NCI-H2196 (cell line): Measurements from ENCODE around the gene TIAM1.

Experiments
- DNase-seq: peaks from one replicate; lab custom pipeline; 2025; ENCODE audit not compliant: unreplicated experiment; lab: John Stamatoyannopoulos, UW

The TIAM1 gene

DNA sequence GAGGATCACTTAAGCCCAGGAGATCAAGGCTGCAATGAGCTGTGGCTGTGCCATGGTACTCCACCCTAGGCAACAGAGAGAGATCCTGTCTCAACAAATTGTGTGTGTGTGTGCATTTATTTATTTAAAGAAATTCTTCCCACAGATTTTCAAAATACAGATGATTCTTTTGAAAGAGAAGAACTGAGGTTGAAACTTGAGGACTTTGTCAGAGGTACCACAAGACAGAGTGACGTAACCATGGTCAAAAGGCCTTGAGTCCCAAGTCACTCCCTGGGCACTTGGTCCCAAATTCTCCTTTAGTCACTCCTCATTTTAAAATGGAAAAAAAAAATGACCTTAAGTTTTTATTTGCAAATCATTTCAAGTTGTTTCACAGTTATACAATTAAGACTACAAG, 57.4 kb downstream of the TIAM1 start:
- no peak for DNase-seq

GRCh38 chr21:31284797-31285397, 59.2 kb downstream of the TIAM1 start:
- DNase-seq = no peak

- no peak for DNase-seq
Observed at GRCh38 chr21:31283025-31283424, 61.0 kb downstream of the TIAM1 start.

GRCh38 chr21:31282095-31282709, 61.9 kb downstream of the TIAM1 start:
- DNase-seq = no peak

DNA sequence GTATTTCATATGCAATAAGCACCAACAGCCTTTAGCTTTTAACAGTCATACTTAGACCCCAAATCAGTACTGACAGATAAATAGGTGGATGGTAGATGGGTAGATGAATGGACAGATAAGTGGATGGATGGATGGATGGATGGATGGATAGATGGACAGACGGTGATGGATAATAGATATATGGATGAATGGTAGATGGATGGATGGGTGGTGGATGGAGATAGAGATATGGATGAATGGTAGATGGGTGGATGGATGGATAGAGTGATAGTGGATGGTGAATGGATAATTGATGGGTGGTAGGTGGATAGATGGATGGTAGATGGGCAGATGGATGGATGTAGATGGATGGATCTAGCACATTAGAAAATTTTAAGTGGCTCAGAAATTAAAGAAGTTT, 62.5 kb downstream of the TIAM1 start:
- DNase-seq = no peak

DNA sequence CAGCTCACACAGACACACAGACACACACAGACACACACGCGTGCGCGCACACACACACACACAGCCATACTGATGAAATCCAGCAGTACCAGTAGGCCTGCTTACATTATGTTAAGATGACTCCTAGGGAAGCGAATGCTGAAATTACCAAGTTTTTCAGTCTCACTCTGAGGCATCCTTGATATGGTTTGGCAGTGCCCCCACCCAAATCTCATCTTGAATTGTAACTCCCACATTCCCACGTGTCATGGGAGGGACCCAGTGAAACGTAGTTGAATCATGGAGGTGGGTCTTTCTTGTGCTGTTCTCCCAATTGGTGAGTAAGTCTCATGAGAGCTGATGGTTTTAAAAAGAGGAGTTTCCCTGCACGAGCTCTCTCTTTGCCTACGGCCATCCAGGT, 64.1 kb downstream of the TIAM1 start:
- no peak for DNase-seq

GRCh38 chr21:31279214-31279613, 64.8 kb downstream of the TIAM1 start:
- no peak for DNase-seq

DNA sequence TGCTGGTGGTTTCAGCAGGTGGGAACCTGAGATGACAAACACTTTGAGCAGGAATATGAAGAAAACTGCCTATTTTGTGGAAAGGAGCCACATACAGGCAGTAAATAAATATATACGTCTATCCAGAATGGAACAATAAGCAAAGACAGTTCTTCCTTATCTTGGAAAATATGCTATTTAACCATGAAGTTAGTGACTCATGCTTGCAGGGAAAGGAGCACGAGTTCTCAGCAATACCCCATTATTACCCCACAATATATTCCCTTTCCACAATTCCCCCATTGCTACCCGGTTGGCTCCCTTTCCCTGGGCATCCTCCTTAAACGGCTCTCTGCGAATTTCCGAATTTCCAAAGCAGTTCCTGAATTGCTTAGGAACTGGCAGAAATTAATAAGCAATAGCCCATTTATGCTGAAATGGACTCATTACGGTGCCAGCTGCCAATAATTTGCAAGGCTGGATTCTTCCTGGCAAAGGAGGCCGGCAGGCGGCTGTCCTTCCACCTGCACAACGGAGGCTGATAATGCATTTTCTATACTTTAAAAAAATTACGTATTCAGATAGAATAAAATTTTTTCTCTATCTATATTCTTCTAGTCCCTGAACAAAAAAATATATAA, 65.4 kb downstream of the TIAM1 start:
- DNase-seq = no peak

GRCh38 chr21:31276663-31277062, 67.4 kb downstream of the TIAM1 start:
- DNase-seq = no peak

GRCh38 chr21:31275901-31276300, 68.2 kb downstream of the TIAM1 start:
- no peak for DNase-seq

GRCh38 chr21:31273278-31273677, 70.8 kb downstream of the TIAM1 start:
- DNase-seq = no peak

- no peak for DNase-seq
Observed at GRCh38 chr21:31268090-31268489, 76.0 kb downstream of the TIAM1 start.

DNA sequence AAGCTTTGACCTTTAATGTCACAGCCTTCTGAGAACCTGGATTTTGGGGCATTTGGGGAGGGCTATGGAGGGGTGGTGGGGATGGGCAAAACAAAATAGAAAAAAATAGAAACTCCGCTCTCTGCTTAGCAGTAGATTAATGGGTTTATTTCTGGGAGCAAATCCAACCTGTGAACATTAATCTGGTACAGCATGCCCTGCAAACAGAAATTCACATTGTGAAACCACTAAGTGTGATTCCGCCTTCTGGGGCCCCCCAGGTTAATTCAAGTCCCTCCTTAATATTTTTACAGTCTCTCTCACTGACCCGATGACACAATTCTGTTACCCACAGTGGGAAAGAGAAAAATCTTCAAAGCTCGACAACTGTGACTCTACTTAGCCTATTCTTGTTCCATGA, 76.4 kb downstream of the TIAM1 start:
- no peak for DNase-seq

DNA sequence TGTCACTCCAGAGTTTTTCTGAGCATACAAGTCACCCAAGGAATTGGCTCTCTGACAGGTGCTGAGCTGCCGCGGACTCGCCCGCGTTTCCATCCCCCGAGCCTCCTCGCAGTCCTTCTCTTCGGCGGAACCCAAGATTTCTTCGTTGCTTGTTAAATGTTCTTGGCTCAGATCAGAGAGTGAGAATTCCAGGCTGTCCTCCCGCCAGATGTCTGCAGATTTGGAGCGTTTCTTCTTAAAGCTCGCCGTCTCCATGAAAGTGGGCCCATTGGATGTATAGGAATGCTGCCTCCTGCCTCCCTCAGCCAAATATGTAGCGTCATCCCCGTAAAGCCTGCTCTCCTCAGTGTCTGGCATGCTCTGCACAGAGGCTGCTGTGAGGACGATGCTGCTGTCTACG, 77.8 kb downstream of the TIAM1 start:
- no peak for DNase-seq

- DNase-seq = no peak
Observed at GRCh38 chr21:31265366-31266013, 78.6 kb downstream of the TIAM1 start.

DNA sequence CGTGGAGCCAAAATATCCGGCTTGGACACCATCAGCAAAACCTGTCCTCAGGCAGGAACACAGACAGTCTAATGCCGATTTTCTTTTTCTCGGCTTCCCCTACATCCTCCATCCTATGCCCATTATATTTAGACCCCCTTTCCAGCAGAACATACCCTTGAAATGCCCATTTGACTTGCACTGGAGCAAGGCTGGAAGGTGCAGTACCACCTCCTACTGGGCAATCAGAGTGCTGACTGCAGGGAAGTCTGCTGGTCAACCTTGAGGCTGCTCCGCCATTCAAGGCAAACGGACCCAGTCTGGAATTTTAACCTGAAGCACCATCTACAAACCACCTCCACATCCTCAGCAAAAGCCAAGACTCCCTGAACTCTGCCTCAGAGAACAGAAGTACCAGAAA, 79.5 kb downstream of the TIAM1 start:
- DNase-seq = no peak

GRCh38 chr21:31262728-31263127, 81.3 kb downstream of the TIAM1 start:
- DNase-seq = no peak

- DNase-seq = no peak
Observed at GRCh38 chr21:31261759-31262158, 82.3 kb downstream of the TIAM1 start.

DNA sequence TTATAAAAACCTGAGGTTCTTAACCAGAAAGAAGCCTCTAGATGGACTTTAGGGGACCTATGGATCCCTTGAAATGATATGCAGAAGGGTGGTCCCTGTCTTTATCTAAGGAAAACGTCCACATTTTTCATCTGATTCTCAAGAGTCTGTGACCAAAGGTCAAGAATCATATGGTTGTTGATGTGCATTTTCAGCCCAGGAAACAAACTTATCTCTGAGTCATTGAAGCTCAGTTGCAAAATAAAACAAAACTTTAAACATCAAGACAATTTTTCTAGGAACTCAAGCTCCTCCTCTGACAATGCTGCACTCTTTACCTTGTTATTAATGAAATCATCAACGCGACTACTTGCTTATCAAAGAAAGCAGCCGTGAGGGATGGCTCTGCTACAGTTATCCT, 83.3 kb downstream of the TIAM1 start:
- no peak for DNase-seq

GRCh38 chr21:31258073-31258472, 86.0 kb downstream of the TIAM1 start:
- DNase-seq = peak; percentile 10

DNA sequence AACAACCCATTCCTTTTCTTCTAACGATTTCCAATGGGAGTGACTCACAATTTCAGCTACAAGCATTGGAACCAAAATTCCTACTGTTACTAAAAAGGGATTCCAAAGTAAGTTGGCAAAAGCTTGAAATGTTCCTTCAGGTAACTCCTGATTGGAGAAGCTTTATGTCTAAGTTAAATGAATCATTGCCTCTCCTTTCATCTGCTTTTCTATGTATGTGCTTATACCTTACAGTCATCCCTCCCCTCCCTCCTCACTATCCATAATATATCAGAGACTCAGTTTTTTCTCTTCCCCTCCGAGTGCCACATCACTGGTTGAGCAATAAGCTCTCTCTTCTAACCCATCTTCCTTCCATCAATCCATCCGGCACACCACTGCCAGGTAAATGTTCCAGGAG, 86.8 kb downstream of the TIAM1 start:
- DNase-seq = no peak

- no peak for DNase-seq
Observed at GRCh38 chr21:31255896-31256295, 88.2 kb downstream of the TIAM1 start.
